GM18951 (cell line): ENCODE data around the gene VAT1.
"Not testable (repeated sequence)": the region's sequence is repeated elsewhere in the genome, so short reads cannot be mapped to it uniquely, and the experiment has no call there.

Experiments used
- POLR2A ChIP-seq: IDR thresholded peaks from 4 replicates; pipeline ENCODE4 v1.6.1; 2011; ENCODE audit warnings: mild to moderate bottlenecking; ENCODE audit not compliant: insufficient read length, insufficient read depth; ENCODE audit errors: extremely low read depth
- in situ Hi-C: fragments of 300-500 bp; cut with MboI; formaldehyde crosslinking; loops from one replicate; pipeline ENCODE4 v1.12.0; 2022; ENCODE audit warnings: low sequenced_read_pairs, mixed read lengths, inconsistent platforms; ENCODE audit not compliant: unreplicated experiment

VAT1 gene

GRCh38 chr17:43011728-43012472 lies 10.3 kb downstream of the VAT1 start:
- no peak for TF ChIP-seq POLR2A
- in situ Hi-C loops, result no loop called here

GRCh38 chr17:43010667-43011308 lies 11.4 kb downstream of the VAT1 start:
- in situ Hi-C loops, result no loop called here
- no peak for TF ChIP-seq POLR2A

- in situ Hi-C loops, result no loop called here
- peak; percentile 76 for TF ChIP-seq POLR2A
These were observed 15.3 kb downstream of the VAT1 start, which contains the start of gene IFI35 for GRCh38 chr17:43006639-43007551. IFI35 (plus strand) TSS chr17:43006784; CDS start chr17:43006948, 164 bp downstream.

- TF ChIP-seq POLR2A, result no peak
- in situ Hi-C loops, result no loop called here
These were observed 18.5 kb downstream of the VAT1 start for GRCh38 chr17:43003542-43004172.

GRCh38 chr17:43000894-43001293 lies 21.3 kb downstream of the VAT1 start:
- in situ Hi-C loops, result not testable (repeated sequence)

GRCh38 chr17:42999003-42999525 lies 23.1 kb downstream of the VAT1 start:
- in situ Hi-C loops, result no loop called here
- no peak for TF ChIP-seq POLR2A

- in situ Hi-C loops, result no loop called here
- peak; percentile 91 for TF ChIP-seq POLR2A
These were observed 23.9 kb downstream of the VAT1 start, which contains the start of gene RPL27 for GRCh38 chr17:42997984-42998938. RPL27 (plus strand) TSS chr17:42998419; CDS start chr17:42998751, 332 bp downstream.

- no peak for TF ChIP-seq POLR2A
- in situ Hi-C loops, result no loop called here
These were observed 24.7 kb downstream of the VAT1 start for GRCh38 chr17:42997390-42997983.

GRCh38 chr17:42993913-42994312 lies 28.3 kb downstream of the VAT1 start:
- in situ Hi-C loops, result not testable (repeated sequence)

GRCh38 chr17:42992872-42993271 lies 29.3 kb downstream of the VAT1 start:
- in situ Hi-C loops, result no loop called here

GRCh38 chr17:42991471-42991870 lies 30.7 kb downstream of the VAT1 start:
- no peak for TF ChIP-seq POLR2A
- in situ Hi-C loops, result no loop called here

More at GRCh38 chr17:42992872-42993271, 29.3 kb downstream of the VAT1 start:
- TF ChIP-seq POLR2A, result no peak
